ENCODE data around the gene SKP2.

- TF ChIP-seq CTCF (IDR thresholded peaks at IDR 0.05) (no peak), POLR2A (IDR thresholded peaks at IDR 0.05) (no peak)
Observed at GRCh38 chr5:36181774-36182173, 29.9 kb downstream of the SKP2 start.
